ENCODE data around the gene HOXA9.

The HOXA9 gene

DNA sequence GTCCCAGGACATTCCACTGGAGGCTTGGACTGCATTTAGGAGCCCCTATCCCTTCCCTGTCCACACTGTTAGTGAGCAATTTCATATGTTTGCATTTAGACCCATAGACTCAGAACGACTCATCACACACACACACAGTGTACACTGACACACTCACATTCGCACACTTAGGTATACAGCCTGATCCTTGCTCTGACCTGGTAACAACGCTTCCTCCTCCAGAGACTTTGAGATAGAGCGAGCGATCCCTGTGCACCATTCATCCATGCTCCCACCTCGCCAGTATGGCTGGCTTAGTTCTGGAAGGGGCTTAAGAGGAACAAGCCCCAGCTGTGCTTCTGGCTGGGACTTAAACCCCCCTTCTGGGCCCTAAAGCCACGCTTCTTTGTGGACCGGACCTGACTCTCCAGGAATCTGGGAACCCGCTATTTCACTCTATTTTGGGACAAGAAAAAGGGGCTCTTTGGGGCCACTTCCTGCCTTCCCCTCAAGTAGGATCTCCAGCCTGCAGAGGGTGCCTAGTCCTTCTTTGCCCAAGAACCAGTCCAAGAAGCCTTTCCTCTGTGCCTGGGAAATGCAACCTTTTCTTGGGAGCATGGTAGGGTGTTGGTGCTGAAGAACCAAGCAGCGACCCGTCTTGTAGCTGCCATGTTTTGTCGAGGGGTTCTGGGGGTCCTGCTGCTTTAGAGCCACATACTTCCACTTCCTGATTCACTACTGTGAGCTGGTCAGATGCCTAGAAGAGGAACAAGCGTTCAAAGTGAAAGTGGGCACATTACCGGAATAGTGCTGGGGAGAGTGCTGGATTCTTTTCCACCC is 35.6 kb upstream of the HOXA9 start:
- peak; percentile 5 for DNase-seq

DNA sequence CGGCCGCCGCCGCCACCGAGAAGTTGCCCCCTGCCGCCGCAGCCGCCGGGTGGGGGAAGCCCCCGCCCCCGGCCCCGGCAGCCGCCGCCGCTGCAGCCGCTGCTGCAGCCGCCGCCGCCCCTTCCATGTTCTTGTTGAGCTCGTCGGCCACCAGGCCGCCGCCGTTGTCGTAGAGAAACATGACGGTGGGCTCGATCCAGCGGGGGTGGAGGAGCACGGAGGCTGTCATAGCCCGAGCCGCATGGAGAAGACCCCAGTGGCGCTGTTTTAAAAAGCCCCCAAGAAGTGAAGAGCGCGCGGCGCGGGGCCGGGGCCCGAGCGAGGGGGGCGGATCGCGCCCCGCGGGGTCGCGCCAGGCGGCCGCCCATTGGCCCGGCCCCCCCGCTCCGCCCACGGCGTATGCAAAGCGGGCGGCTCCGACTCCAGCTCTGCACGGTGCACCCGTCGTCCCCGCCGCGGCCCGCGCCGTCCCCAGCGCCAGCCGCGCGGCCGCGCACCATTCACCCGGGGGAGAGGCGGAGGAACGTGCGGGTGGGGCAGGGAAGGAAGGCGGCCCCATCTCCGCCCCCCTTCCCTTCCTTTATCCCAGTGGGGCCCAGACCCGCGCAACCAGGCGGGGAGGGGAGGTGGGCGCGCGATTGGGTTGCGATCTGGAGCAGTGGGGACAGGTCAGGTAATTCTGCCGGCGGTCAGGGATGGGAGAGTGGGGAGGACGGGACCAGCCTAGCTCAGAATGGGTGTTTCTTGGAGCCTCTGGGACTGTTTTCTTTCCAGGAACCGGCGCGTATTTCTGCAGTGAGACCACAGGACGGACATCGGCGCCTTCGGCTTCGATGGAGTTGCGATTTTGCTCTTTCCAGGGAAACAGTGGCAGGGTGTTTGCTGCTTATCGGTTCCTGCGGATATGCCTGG is 34.8 kb upstream of the HOXA9 start, which contains the start of gene HOXA13:
Gene HOXA13, minus strand, starts transcription at position 243 of the 912 bp plus-strand sequence. Its CDS starts 14 bp downstream, at position 229.
- DNase-seq = no peak

DNA sequence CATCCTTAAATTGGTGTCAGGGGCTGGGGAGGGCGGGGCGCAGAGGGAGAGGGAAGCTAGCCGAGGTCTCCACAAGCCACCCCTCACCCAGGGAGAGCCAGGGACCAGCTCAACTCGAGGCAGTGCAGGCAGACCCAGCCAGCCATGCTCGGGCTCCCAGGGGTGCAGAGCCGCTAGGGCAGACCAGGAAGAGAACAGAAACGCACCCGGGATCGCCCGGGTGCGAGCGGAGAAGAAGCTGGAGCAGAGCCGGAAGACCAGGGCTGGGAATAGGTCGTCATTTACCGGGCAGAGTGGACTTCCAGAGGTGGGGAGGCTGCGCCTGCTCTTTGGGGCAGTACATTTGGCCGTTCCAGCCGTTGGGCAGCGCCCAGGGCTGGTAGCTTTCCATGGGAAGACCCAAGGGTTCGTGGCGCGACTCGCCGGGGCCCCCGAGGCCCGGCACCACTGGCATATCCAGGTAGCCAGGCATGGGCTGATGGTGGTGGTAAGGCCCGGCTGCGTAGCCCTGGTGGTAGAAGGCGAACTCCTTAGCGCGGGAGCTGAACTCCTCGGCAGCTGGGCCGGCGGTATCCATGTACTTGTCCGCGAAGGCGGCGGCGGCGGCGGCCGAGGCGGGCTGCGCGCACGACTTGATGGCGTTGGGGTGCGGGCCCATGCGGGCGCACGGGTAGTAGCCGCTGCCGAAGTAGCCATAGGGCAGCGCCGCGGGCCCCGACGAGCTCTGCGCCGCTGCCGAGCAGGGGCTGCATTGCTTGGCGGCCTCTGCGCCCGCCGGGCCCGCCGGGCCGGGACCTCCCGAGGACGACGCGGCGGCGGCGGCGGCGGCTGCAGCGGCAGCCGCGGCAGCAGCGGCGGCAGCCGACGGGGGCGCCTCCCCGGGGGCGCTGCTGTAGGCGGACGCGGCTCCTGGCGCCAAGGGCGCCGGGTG is 33.8 kb upstream of the HOXA9 start:
- no peak for DNase-seq

DNA sequence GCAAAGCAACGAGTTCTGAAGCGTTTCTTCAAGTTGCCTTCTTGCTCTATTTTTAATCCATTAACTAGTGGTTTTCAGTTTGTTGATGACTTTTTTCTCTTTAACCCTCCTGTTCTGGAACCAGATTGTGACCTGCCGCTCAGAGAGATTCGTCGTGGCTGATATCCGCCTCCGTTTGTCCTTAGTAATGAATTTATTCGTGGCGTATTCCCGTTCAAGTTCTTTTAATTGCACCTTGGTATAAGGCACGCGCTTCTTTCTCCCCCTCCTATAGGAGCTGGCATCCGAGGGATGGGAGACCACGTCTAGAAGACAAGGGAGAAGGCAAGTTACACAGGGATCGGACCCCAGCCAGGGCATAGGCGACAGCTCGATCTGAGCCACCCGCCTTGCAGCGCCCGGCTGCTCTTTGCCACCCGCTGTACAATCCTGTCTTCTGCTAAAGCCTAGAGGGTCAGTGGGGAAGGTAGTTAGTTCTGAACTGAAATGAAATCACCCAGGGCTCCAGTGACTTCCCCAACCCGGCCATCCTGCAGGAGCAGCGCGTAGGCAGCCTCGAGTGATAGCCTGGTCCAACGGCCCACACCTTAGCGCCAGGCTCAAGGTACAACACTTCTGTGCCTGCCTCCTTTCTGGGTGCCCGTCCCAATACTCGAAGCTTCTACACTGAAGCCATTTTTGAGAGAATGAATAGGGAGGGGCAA is 33.0 kb upstream of the HOXA9 start:
- no peak for DNase-seq

DNA sequence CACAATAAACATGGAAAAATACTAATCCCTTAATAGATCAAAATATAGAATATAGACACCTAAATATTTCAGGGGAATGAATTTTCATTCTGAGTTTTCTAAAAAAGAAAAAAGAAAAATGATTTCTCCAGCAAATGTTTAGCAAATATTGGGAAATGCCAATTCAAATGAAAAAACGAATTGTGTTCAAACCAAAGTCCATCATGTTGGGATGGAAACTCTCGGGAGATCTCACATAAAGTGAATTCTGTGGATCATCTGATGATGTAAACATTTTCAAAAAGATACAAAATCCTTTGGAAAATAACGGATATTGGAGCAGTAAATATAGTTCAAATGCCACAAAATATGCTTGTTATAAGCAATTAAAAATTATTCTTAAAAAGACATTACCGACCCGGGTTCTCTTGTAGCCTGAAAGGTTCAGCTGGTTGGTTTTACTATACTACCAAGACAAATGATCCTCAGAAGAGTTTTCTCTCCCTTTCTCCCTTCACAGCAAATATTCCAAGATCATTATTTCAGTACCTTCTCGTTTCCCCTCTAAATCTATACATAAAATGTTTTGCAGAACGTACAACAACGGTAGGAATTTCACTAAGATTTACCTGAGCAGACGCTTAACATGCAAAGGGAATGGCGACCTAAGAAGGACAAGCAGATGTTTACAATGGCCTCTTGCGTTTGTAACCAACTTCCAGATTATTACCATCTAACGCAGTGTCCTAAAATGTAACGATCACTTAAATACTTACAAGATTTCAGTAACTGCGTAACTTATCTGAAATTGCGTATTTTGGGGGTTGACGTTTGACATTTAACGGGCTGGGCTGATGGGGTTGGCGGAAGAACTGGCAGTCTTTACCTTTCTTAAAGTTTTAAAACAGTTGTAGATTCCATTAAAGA is 32.1 kb upstream of the HOXA9 start:
- no peak for DNase-seq

DNA sequence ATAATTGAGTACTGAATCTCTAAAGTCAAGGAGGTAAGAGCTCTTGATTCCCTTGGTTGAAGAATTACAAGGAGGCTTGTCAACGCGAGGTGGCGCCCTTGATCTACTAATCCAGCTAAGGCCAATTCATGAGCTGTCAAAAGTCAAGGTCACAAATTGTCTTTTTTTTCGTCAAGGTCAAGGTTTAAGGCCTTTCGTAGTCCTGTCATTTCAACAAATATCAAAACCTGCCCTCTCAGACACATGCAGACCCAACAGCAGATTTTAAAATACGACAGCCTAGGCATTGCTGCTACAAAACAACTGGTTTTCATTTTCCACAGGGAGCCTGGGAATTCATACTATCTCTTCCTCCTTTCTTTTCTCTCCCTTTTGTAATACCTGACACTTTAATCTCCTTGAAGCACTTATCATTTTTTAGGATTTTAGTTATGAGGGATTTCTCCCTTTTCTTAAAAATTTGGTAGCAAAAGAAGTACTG is 31.0 kb upstream of the HOXA9 start:
- DNase-seq = peak; percentile 4

DNA sequence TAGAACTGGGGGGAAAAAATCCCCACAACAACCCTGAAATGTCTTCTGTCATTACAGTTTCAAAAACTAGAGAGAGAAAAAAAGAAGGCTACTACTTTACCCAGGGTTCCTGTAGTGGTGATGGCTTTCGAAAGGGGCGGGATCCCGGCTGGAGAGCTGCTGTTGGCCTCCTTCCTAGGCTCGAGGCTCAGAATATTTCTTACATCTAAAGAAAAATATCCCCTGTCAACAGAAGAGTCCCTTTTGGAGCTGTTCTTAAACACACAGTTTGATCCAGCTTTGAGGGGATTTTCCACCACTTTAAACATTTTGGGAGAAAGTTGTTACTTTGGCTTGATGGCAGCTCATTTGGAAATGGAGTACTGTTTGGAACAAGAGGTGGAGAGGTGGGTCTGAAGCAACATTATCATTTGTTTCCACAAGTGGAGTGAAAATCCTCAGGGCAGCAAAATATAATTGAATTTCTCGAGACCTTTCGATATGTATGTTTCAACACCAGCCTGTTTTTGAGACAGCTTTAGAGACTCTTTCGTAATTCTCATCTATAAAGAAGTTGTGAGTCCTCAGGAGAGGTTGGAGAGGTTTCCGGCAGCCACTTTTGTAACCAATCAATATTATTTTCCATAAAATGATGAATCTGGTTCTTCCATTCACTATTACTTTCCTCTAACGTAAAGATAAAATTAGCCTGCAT is 29.5 kb upstream of the HOXA9 start:
- no peak for DNase-seq

DNA sequence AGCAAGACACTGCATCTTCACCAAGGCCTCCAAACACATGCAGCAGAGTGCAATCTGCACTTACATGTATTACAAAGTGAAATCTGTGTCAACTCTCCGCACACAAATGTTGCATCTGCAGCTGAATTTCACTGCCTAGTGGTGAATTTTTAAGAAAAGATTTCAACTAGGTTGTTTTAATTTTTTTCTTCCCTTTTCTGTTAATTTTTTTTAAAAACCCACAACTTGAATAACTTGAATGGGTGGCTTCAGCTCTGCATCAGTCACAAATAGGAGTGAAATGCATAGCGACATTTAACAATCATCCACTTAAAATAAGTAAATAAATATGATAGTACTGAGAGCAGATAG is 28.6 kb upstream of the HOXA9 start:
- DNase-seq = no peak

DNA sequence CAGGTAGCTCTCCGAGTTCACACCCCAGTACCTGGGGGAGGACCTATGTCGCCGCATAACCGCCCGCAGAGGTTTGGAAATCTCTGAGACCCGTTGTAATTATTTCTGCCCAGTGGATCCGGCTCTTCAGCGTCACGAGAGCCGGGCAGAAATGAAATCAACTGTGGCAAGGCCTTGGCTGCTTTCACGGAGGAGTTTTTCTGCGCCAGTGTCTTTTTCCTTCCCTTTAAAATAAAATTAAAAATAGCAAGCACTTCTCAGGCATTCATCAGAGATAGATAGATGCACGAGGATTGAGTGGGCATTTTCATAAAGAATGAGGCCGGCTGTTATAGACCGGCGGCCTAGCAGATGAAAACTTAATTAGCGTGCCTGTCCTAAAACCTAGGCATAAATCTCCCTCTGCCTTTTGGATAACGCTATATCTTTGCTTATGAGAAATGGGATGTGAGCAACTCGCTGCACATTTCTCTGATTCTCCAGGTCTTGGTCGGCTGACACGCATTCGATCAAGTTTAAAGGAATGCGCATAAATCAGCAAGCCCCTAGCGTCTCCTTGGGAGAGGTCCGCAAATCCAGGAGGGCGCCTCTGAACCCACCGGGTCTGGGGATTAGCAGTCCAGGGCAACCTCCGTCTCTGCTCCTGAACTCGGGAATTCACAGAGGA is 28.1 kb upstream of the HOXA9 start:
- DNase-seq = no peak

DNA sequence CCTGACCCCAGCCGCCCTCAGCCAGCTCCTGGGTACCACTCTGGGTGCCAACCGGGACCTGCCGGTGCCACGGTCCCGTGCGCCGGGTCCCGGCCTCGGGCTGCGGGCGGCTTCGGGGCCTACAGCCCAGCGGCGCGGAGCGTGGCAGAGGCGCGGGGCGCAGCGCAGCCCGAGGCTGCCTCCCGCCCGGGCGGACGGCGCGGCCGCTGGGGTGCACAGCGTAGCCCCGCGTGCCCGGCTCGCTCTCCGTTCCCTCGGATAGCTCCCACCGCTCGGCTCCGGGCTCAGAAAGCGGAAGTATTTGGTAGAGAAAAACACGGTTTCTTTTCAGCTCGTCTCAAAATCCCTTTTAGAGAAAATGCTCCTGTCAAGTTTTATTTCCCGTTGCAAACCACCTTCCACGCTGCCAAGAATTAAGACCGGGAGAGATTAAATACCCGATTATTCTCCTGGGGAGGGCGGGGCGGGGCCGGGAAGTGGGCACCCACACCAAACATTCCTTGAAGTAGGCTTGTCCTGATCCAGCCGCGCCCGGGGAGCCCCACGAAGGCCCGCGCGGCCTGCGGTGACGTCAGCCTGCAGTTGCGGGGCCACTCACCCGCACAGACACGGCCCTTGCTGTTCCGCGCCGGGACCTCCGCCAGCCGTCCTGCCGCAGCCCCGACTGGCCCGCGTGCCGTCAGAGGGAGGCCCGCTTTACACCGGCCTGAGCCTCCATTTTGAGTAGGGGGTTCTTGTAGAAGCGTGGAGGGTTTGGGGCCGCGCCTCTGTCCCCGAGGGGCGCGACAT is 27.4 kb upstream of the HOXA9 start:
- DNase-seq = no peak

DNA sequence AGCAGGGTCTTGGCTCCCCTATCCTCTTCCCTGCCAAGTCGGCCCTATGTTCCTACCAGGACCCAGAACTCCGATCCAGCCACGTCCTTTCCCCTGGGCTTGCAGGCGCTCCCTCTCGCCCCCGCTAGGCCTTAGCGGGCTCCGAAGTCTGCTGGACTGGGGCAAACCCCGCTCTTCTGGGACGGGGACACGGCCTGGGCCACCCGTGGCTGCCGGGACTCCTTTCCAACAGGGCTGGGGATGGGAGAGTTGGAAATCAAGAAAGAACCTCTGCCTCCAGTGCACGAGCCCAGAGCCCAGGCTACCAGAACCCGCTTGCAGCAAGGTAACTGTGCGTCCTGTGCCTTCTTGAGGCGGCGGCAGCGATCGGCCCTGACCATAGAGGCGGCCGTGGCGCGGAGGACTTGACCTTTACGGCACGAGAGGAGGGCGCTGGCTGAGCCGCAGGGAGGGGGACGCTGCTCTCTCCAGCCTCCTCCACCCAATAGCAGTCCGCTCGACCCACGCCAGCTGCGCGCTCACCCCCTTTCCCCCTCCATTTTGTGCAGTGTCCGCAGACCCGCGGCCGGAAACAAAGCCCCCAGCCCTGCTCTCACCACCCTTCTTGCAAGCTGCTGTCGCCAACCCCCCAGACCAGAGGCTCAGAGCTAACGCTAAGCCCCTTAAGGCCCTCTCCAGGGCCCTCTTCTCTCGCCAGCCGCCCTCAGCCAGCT is 26.7 kb upstream of the HOXA9 start:
- no peak for DNase-seq

DNA sequence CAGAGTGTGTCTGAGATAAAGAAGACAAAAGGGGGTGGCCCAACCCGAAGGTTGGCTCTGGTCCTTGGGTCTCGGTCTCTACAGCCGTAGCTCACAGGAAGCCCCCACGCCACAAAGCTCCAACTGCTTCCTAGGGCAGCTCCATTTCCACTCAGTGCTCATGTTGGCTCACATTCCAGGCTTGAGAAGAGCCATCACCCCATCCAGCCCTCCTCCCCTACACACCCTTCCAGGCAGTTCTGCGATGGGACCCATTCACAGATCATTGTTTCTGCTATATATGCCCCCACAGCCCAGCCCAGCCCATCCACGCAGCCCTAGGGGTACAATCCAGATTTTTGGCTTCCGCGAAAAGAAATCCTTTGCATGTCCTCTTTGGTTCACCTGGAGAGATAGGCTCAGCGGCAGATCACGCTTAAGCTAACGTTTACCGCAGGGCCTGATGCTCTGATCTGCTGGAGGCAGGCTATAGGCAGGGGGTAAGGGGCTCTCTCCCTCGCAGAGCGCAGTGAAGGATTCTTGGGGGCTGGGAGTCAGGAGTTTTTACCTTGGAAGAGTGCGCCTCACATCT is 25.9 kb upstream of the HOXA9 start:
- no peak for DNase-seq

DNA sequence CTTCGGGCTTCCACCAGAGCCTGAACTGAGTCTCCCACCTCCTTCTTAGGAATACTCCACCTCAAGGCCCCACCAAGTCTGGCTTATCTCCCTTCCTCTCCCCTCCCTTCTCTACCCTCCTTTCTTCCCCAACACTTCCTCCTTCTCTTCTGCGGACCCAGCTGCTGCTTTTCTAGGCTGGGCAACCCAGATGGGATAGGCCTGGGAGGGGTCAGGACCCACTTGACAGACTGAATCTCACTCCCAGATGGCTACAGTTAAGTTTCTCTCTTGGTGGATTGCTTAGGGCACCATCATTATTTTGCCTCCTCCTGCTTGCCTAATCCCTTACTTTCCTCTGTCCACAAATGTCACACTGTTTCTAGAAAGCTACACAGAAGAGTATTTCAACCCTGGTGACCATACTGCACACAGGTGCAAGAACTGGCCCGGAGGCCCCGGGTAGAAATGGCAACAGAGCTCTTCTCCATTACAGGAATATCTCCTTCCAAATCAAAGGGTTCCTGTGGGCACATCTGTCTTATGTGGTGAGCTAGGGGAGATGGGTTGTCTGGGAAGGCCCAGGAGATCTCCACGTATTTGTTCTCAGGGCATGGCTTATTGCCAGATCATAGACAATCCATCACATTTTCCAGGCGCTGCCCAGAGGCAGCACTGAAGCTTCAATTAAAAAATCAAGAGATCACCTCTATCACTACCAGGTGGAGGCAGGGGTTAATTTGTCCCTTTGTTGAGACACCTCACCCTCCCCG is 24.8 kb upstream of the HOXA9 start:
- no peak for DNase-seq

DNA sequence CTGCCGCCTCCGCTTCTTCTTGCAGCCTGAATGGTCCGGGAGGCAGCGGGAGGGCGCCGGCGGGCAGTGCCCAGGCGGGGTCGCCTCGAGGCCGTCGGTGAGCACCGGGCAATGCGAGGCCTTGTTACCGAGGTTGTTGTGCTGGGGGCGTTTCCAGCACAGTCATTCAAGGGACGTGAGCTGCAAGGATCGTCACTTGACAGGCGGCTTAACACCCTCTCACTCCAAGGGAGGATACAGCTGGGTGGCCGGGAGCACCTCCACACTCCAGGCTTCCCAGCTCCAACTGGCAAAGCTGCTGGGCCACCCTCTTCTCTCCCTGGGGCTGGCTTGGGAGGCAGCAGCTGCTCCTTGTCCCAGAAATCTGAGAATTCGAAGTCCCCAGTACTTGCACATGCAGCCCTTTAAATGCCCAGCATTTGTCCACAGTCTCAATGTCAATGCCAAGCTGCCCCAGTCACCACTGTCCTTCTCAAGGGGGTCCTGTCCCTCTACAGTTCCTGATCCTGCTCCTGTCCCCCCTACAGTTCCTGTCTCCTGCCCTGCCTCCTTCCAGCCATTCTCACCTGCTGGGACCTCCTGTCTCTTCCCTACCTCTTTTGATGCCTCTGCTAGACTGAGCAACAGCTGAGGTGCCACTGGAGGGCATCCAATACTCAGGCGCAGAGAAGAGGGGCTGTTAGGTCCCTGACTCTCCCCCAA is 24.1 kb upstream of the HOXA9 start:
- no peak for DNase-seq

DNA sequence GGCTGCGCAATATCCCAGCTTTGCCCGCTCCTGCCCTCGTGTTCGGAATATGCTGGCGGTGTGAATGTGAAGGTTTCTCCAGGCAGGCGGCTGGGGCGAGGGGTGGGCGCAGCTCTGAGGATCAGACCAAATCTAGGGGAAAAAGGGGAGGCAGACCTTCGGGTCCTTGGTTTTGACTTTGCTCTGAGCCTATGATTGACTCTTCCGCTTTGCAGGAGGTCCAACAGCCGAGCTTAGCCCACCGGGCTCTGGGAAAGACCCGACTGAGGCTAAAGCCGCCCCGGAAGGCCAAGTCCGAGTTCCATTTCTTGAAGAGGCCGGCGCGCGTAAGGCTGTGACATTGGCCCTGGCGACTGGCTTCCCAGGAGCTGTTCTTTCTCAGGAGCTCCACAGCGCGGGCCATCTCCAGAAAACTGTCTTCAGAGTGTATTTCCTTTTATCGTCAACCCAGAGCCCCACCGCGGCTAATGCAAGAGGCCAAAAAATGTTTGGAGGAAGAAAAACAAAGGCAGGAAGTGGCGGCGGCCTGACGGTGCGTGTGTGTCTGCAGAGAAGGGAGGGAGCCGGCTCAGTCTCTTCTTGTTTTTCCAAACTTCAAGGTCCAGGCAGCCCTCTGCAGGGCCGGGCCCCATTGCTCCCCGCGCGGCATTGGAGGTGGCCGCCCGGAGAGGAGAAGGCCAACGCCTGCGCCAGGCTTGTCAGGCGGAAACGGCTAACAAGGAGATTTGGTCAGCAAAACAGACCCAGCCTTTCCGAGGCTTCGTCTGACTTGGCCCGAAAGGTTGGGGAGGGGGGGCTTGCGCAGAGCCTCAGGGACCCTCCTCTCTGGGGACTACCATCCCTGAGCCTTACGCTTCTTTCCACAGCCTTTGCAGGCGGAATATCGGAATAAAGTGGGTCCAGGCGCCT is 23.3 kb upstream of the HOXA9 start:
- DNase-seq = no peak

All from SIG-M5 (cell line).